HepG2 (cell line): ENCODE measurements around the gene P2RX5.

Experiments
- NCOR1 ChIP-seq: fragments of 200-600 bp; sonication (generic); IDR thresholded peaks from 2 replicates; pipeline ENCODE4 v1.7.0; 2017; ENCODE audit warnings: antibody characterized with exemption, low read length, borderline replicate concordance
- POLR2A ChIP-seq, 2 experiments: IDR thresholded peaks; 2 replicates each; pipeline ENCODE4 v1.6.1; 2011; ENCODE audit warnings: low read depth in 2 of 2, low read length in 2 of 2, mild to moderate bottlenecking in 1 of 2, moderate library complexity in 1 of 2; ENCODE audit not compliant: insufficient read depth in 1 of 2
- RAD21 ChIP-seq: fragments of 450-650 bp; formaldehyde crosslinking; IDR thresholded peaks from 2 replicates; pipeline ENCODE4 v1.5.0; 2020; ENCODE audit warnings: mild to moderate bottlenecking
- TF ChIP-seq, protein P1 (sequence below): sonication (generic); formaldehyde crosslinking; IDR thresholded peaks from 2 replicates; pipeline ENCODE4 v1.5.0; 2020; ENCODE audit warnings: mild to moderate bottlenecking, missing genetic modification reagents, moderate library complexity
- TF ChIP-seq, protein P2 (sequence below): sonication (generic); formaldehyde crosslinking; IDR thresholded peaks from 2 replicates; pipeline ENCODE4 v1.4.0; 2020; ENCODE audit warnings: missing genetic modification reagents

DNA sequence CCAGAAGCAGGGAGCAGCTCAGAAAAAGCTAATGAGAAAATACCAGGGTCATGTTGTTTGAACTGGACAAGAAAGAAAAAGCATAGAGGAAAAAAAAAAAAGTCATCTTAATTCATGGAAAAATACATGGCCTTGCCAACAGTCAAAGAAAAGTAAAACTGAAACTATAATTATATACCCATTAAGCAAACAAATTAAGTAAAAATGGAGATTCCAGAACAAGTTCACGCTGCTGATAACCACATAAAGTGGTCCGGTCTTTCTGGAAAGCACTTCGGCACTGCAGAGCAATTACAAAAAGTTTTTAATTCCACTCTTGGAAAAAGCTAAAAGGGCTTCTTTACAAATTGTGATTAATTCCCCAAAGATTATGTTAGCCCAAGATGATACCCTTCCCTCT, 12.4 kb upstream of the P2RX5 start:
- TF ChIP-seq, protein P1, sequence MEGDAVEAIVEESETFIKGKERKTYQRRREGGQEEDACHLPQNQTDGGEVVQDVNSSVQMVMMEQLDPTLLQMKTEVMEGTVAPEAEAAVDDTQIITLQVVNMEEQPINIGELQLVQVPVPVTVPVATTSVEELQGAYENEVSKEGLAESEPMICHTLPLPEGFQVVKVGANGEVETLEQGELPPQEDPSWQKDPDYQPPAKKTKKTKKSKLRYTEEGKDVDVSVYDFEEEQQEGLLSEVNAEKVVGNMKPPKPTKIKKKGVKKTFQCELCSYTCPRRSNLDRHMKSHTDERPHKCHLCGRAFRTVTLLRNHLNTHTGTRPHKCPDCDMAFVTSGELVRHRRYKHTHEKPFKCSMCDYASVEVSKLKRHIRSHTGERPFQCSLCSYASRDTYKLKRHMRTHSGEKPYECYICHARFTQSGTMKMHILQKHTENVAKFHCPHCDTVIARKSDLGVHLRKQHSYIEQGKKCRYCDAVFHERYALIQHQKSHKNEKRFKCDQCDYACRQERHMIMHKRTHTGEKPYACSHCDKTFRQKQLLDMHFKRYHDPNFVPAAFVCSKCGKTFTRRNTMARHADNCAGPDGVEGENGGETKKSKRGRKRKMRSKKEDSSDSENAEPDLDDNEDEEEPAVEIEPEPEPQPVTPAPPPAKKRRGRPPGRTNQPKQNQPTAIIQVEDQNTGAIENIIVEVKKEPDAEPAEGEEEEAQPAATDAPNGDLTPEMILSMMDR (CRISPR knock-in tag): no peak
- TF ChIP-seq RAD21: no peak
- no peak for TF ChIP-seq POLR2A (IDR thresholded peaks at IDR 0.05; ENCODE audit: insufficient read depth in 1 of 2, low read depth in 2 of 2, low read length in 2 of 2)
- TF ChIP-seq, protein P2, sequence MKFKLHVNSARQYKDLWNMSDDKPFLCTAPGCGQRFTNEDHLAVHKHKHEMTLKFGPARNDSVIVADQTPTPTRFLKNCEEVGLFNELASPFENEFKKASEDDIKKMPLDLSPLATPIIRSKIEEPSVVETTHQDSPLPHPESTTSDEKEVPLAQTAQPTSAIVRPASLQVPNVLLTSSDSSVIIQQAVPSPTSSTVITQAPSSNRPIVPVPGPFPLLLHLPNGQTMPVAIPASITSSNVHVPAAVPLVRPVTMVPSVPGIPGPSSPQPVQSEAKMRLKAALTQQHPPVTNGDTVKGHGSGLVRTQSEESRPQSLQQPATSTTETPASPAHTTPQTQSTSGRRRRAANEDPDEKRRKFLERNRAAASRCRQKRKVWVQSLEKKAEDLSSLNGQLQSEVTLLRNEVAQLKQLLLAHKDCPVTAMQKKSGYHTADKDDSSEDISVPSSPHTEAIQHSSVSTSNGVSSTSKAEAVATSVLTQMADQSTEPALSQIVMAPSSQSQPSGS (CRISPR knock-in tag): no peak
- no peak for TF ChIP-seq NCOR1
